Esophagus muscularis mucosa (tissue), 4 donors: ENCODE results near the gene ACE.

Experiments used
- CTCF ChIP-seq, 3 experiments: fragments of 200-600 bp in 2 of 3; fragments of 450-650 bp in 1 of 3; sonication (generic) in 2 of 3; IDR thresholded peaks; one replicate each; pipeline ENCODE4 v1.5.1; 2017 to 2019; ENCODE audit warnings: antibody characterized with exemption in 3 of 3, mild to moderate bottlenecking in 2 of 3, moderate library complexity in 1 of 3
- EP300 ChIP-seq: sonication (generic); formaldehyde crosslinking; IDR thresholded peaks from one replicate; pipeline ENCODE4 v1.6.1; 2017; ENCODE audit warnings: antibody characterized with exemption
- POLR2A ChIP-seq: fragments of 450-650 bp; IDR thresholded peaks from one replicate; pipeline ENCODE4 v1.6.1; 2017; ENCODE audit warnings: antibody characterized with exemption, moderate library complexity, mild to moderate bottlenecking, low read depth
- POLR2AphosphoS5 ChIP-seq, 2 donors: sonication (generic); formaldehyde crosslinking; IDR thresholded peaks; one replicate each; pipeline ENCODE4 v1.6.1; 2017; ENCODE audit warnings: antibody characterized with exemption in 2 of 2

- TF ChIP-seq EP300, result no peak
- no peak for TF ChIP-seq POLR2A
- TF ChIP-seq CTCF (IDR thresholded peaks at IDR 0.05), result no peak
- no peak for TF ChIP-seq POLR2AphosphoS5 (IDR thresholded peaks at IDR 0.05)
Measured at GRCh38 chr17:63431939-63432804, 44.7 kb upstream of the ACE start.
